ENCODE data around the gene HSF4.

The HSF4 gene

DNA sequence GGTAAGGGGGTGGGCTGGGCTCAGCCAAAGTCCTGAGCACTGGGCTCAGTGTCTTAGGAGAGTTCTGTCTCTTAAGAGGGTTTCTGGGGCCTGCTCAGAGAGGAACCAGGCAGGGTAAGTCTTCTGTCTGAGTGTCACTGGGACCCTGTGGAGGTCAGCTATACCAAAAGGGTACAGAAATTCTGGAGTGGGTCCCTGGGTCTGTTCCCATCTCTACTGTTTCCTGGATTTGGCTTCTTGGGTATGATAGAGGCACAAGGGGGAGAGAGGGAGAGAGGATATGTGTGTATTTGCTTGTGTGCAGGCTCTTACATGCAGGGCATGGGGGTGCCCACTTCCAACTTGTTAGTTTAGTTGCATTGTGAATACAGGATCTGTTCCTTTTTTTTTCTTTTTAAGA, 29.0 kb downstream of the HSF4 start:
- peak overlapping the region; percentile 95; the same call in 1 of the 2 replicates for H3K27ac ChIP-seq
- no peak for TF ChIP-seq CTCF (conservative IDR thresholded peaks at IDR 0.05)
- TF ChIP-seq ZFX (IDR thresholded peaks at IDR 0.05): no peak

- no peak overlapping the region for H3K27ac ChIP-seq
- no peak for TF ChIP-seq ZFX (IDR thresholded peaks at IDR 0.05)
Measured at GRCh38 chr16:67194260-67194659, 29.7 kb downstream of the HSF4 start.

DNA sequence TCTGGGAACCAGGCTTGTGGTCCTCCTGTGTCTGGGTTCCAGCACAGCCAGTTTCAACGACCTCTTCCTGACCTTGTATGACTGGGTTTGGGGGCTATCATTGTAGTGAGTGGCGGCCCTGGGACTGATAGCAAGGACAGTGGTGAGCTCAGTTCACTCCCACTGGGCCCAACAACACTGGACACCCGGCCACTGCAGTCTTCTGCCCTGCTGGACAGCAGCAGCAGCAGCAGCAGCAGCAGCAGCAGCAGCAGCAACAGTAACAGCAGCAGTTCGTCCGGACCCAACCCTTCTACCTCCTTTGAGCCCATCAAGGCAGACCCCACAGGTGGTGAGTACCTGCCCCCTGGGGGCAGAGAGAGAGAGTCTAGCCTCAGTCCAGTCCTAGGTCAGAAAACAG, 31.1 kb downstream of the HSF4 start:
- no peak overlapping the region for H3K27ac ChIP-seq
- TF ChIP-seq ZFX (IDR thresholded peaks at IDR 0.05) (no peak), CTCF (conservative IDR thresholded peaks at IDR 0.05) (no peak)

- no peak for TF ChIP-seq ZFX (IDR thresholded peaks at IDR 0.05)
- no peak for TF ChIP-seq CTCF (conservative IDR thresholded peaks at IDR 0.05)
- no peak overlapping the region for H3K27ac ChIP-seq
Measured at GRCh38 chr16:67196881-67197280, 32.3 kb downstream of the HSF4 start.

DNA sequence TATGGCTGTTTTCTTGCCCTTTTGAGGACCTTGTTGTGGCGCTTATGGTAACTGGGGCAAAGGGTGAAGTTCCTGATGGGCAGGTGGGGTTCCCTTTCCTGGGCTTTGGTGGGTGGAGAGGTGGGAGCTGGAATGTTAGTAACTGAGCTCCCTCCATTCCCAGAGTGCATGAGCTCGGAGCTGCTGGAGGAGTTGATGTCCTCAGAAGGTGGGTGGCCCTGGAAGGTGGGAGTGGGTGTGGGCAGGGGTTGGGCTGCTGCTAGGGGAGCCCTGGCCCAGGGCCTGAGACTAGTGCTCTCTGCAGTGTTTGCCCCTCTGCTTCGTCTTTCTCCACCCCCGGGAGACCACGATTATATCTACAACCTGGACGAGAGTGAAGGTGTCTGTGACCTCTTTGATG, 33.2 kb downstream of the HSF4 start:
- no peak for TF ChIP-seq ZFX (IDR thresholded peaks at IDR 0.05)
- TF ChIP-seq CTCF (conservative IDR thresholded peaks at IDR 0.05): no peak
- H3K27ac ChIP-seq: peak overlapping the region; percentile 84

DNA sequence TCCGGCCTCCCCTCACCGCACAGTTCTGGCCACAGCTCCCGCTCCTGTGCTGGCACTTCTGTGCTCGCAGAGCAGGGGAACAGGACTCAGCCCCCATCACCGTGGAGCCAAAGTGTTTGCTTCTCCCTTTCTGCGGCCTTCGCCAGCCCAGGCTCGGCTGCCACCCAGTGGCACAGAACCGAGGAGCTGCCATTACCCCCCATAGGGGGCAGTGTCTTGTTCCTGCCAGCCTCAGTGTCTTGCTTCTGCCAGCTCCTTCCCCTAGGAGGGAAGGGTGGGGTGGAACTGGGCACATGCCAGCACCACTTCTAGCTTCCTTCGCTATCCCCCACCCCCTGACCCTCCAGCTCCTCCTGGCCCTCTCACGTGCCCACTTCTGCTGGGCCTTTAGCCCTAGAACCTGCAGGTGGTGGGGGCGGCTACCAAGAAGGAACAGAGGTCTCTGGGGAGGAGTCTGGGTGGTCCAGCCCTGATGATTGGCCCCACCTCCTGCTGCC, 33.7 kb downstream of the HSF4 start:
- peak; percentile 74 for TF ChIP-seq CTCF (conservative IDR thresholded peaks at IDR 0.05)
- TF ChIP-seq ZFX (IDR thresholded peaks at IDR 0.05): no peak
- peak overlapping the region; percentile 84 for H3K27ac ChIP-seq

DNA sequence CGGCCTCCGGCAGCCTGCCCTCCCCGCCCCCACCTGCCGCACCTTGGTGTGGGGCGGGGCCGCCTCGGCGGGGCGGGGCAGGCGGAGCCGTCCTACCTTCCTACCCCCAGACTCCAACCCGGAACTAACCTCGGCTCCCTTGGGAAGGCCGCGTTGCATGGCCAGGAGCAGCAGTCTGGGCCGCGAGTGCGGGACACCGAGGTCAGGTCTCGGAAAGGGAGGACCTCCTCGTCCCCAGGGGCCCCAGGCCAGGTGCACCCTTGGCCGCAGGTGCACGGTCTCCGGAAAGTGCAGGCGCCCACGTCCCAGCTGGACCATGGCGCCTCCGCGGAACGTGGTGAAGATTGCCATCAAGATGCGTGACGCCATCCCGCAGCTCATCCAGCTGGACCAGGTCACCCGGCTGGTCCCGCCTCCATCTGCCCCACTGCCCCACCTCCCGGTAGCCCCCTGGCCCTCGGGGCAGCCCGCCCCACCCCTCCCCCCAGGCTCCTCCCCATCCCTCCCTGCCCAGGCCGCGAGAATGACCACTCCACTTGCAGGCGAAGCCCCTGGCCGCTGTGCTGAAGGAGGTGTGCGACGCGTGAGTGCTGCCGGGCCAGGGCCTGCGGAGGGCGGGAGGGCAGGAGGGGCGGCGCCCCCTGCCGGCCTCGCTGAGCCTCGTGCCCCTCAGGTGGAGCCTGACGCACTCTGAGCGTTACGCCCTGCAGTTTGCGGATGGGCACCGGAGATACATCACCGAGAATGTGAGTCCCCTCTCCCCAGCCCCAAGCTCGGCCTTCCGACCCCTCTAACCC, 34.7 kb downstream of the HSF4 start, which contains the start of gene ELMO3:
Gene ELMO3 (plus strand): TSS at position 121 of the 797 bp plus-strand sequence. CDS start 196 bp downstream, at position 317.
- TF ChIP-seq CTCF (conservative IDR thresholded peaks at IDR 0.05) (peak; percentile 88), ZFX (IDR thresholded peaks at IDR 0.05) (peak; percentile 50; the same call in 1 of the 2 replicates)
- peak within 1 kb of the TSS; percentile 84 for H3K27ac ChIP-seq

All from C4-2B (cell line).